Activated T-helper 2 cell treated with anti-CD3 and anti-CD28 coated beads, Interferon-gamma antibody, Interleukin-2, Interleukin-4, amounts not matched to agents 10 μg/mL and 5 μg/mL and 100 μg/mL, durations not matched to agents 14 hours and 24 hours and 36 hours (primary cell): Measurements from ENCODE around the gene GLRX. TPM values are rescaled to one million over a fixed set of nuclear protein-coding genes. Genes with fewer than 3 reads are reported as not detected.
"Not testable (repeated sequence)": the region's sequence is repeated elsewhere in the genome, so short reads cannot be mapped to it uniquely, and the experiment has no call there.

Experiments used
- DNase-seq: peaks from one replicate; pipeline ENCODE4 v3.0.0; 2021; ENCODE audit warnings: low spot score
- H3K27ac Mint-ChIP-seq: one replicate; pipeline ENCODE4 v1.8.0; 2021; ENCODE audit warnings: mixed read lengths
- H3K27me3 Mint-ChIP-seq: one replicate; pipeline ENCODE4 v1.8.0; 2021; ENCODE audit warnings: low read depth, mixed read lengths
- H3K36me3 Mint-ChIP-seq: one replicate; pipeline ENCODE4 v1.8.0; 2021; ENCODE audit warnings: low read depth, mixed read lengths
- H3K4me1 Mint-ChIP-seq: one replicate; pipeline ENCODE4 v1.8.0; 2021; ENCODE audit warnings: low read depth, mixed read lengths
- H3K4me3 Mint-ChIP-seq: one replicate; pipeline ENCODE4 v1.8.0; 2021; ENCODE audit warnings: low read depth, mild to moderate bottlenecking, moderate library complexity, mixed read lengths
- H3K9me3 Mint-ChIP-seq: one replicate; pipeline ENCODE4 v1.8.0; 2021; ENCODE audit warnings: mixed read lengths
- intact Hi-C: fragments of 100-400 bp; cut with micrococcal nuclease; formaldehyde crosslinking; loops from one replicate; pipeline ENCODE4 v1.15.1; 2023
- total RNA-seq: library from RNA; stranded (reverse); gene quantifications from 2 replicates; pipeline ENCODE4 v1.2.3, GENCODE V29; 2022

Gene GLRX
- total RNA-seq, result 14.9 and 18.5 TPM in 2 replicates

GRCh38 chr5:95822542-95823181 is at the start of gene GLRX:
GLRX (minus strand) TSS chr5:95822726; CDS start chr5:95822662, 64 bp downstream.
- Mint-ChIP-seq H3K4me3 (peak within 1 kb of the TSS; percentile 91), H3K9me3 (no peaks in the 10 kb centered on the region), H3K4me1 (peaks cover 55% of the 10 kb centered on the region), H3K27me3 (no peaks in the 10 kb centered on the region), H3K36me3 (no peaks in the 10 kb centered on the region), H3K27ac (peak within 1 kb of the TSS; percentile 80)
- DNase-seq, result peak; percentile 56
- intact Hi-C loops, result loop anchor here (1.0 to 10.0 kb wide), 8 partner anchors 10 to 840 kb away; partner anchors contain the start of genes ARSK, CAST, RFESD and SKIC3

- Mint-ChIP-seq H3K27ac (peak overlapping the region; percentile 89), H3K27me3 (peaks cover 4% of the 10 kb centered on the region), H3K4me3 (peak overlapping the region; percentile 37), H3K9me3 (peaks cover 9% of the 10 kb centered on the region), H3K4me1 (peaks cover 43% of the 10 kb centered on the region), H3K36me3 (peaks cover 3% of the 10 kb centered on the region)
- intact Hi-C loops, result loop anchor here (2.0 kb wide), 6 partner anchors 28 to 410 kb away; partner anchors contain the start of gene ELL2
- no peak for DNase-seq
Measured at GRCh38 chr5:95871146-95871806, 48.8 kb upstream of the GLRX start.

GRCh38 chr5:95870105-95870672 is 47.7 kb upstream of the GLRX start:
- Mint-ChIP-seq H3K27ac (peak overlapping the region; percentile 89), H3K4me1 (peaks cover 45% of the 10 kb centered on the region), H3K4me3 (peak overlapping the region; percentile 37), H3K27me3 (peaks cover 4% of the 10 kb centered on the region), H3K36me3 (peaks cover 3% of the 10 kb centered on the region), H3K9me3 (peaks cover 9% of the 10 kb centered on the region)
- intact Hi-C loops, result loop anchor here (1.0 to 2.0 kb wide), 8 partner anchors 11 to 411 kb away; partner anchors contain the start of gene ELL2
- peak; percentile 28 for DNase-seq

GRCh38 chr5:95869173-95869855 is 46.8 kb upstream of the GLRX start:
- H3K9me3 Mint-ChIP-seq, result not testable (repeated sequence)
- peak overlapping the region; percentile 33 for H3K4me3 Mint-ChIP-seq

GRCh38 chr5:95868136-95868535 is 45.6 kb upstream of the GLRX start:
- Mint-ChIP-seq H3K36me3 (peaks cover 3% of the 10 kb centered on the region), H3K9me3 (peaks cover 9% of the 10 kb centered on the region), H3K27ac (no peak overlapping the region), H3K4me1 (peaks cover 57% of the 10 kb centered on the region), H3K4me3 (no peak overlapping the region), H3K27me3 (peaks cover 4% of the 10 kb centered on the region)
- DNase-seq, result no peak
- intact Hi-C loops, result no loop called here

More at GRCh38 chr5:95869173-95869855, 46.8 kb upstream of the GLRX start:
- H3K27ac Mint-ChIP-seq, result peak overlapping the region; percentile 44
- H3K36me3 Mint-ChIP-seq, H3K27me3 Mint-ChIP-seq, intact Hi-C loops: not testable (repeated sequence)
- peak; percentile 58 for DNase-seq
- peaks cover 49% of the 10 kb centered on the region for H3K4me1 Mint-ChIP-seq

GRCh38 chr5:95866435-95867040 is 44.0 kb upstream of the GLRX start:
- H3K9me3 Mint-ChIP-seq, result peaks cover 9% of the 10 kb centered on the region
- peaks cover 68% of the 10 kb centered on the region for H3K4me1 Mint-ChIP-seq
- intact Hi-C loops, result no loop called here
- H3K27ac Mint-ChIP-seq, result peak overlapping the region; percentile 55
- no peak for DNase-seq
- H3K4me3 Mint-ChIP-seq, result no peak overlapping the region
- H3K36me3 Mint-ChIP-seq, result peaks cover 3% of the 10 kb centered on the region
- H3K27me3 Mint-ChIP-seq, result no peaks in the 10 kb centered on the region

- Mint-ChIP-seq H3K36me3 (peaks cover 3% of the 10 kb centered on the region), H3K4me1 (peaks cover 69% of the 10 kb centered on the region), H3K27me3 (no peaks in the 10 kb centered on the region), H3K9me3 (peaks cover 9% of the 10 kb centered on the region), H3K4me3 (no peak overlapping the region), H3K27ac (no peak overlapping the region)
- intact Hi-C loops, result loop anchor here (5.0 kb wide), 1 partner anchor 797 kb away; the partner anchor contains the start of gene CAST
- no peak for DNase-seq
Measured at GRCh38 chr5:95864944-95865504, 42.5 kb upstream of the GLRX start.

GRCh38 chr5:95864456-95864855 is 41.9 kb upstream of the GLRX start:
- peaks cover 3% of the 10 kb centered on the region for H3K36me3 Mint-ChIP-seq
- H3K9me3 Mint-ChIP-seq, result peaks cover 9% of the 10 kb centered on the region
- H3K4me1 Mint-ChIP-seq, result peaks cover 70% of the 10 kb centered on the region
- H3K27ac Mint-ChIP-seq, result no peak overlapping the region
- no peak for DNase-seq
- intact Hi-C loops, result loop anchor here (5.0 kb wide), 1 partner anchor 798 kb away; the partner anchor contains the start of gene CAST
- no peak overlapping the region for H3K4me3 Mint-ChIP-seq
- H3K27me3 Mint-ChIP-seq, result no peaks in the 10 kb centered on the region

GRCh38 chr5:95863383-95863757 is 40.8 kb upstream of the GLRX start:
- Mint-ChIP-seq H3K4me1 (peaks cover 70% of the 10 kb centered on the region), H3K9me3 (peaks cover 9% of the 10 kb centered on the region), H3K27me3 (no peaks in the 10 kb centered on the region), H3K4me3 (no peak overlapping the region), H3K27ac (no peak overlapping the region), H3K36me3 (peaks cover 3% of the 10 kb centered on the region)
- intact Hi-C loops, result loop anchor here (5.0 kb wide), 1 partner anchor 799 kb away; the partner anchor contains the start of gene CAST
- DNase-seq, result no peak

GRCh38 chr5:95862671-95863382 is 40.3 kb upstream of the GLRX start:
- Mint-ChIP-seq H3K27ac (peak overlapping the region; percentile 73), H3K9me3 (peaks cover 5% of the 10 kb centered on the region), H3K27me3 (no peaks in the 10 kb centered on the region), H3K4me3 (no peak overlapping the region), H3K36me3 (no peaks in the 10 kb centered on the region), H3K4me1 (peaks cover 70% of the 10 kb centered on the region)
- no peak for DNase-seq
- intact Hi-C loops, result loop anchor here (1.0 to 5.0 kb wide), 2 partner anchors 247 to 799 kb away; partner anchors contain the start of gene CAST

- no peaks in the 10 kb centered on the region for H3K27me3 Mint-ChIP-seq
- peaks cover 67% of the 10 kb centered on the region for H3K4me1 Mint-ChIP-seq
- H3K4me3 Mint-ChIP-seq, result peak overlapping the region; percentile 49
- peak overlapping the region; percentile 73 for H3K27ac Mint-ChIP-seq
- H3K36me3 Mint-ChIP-seq, result no peaks in the 10 kb centered on the region
- intact Hi-C loops, result loop anchor here (1.0 to 5.0 kb wide), 4 partner anchors 66 to 800 kb away; partner anchors contain the start of gene CAST
- DNase-seq, result no peak
- H3K9me3 Mint-ChIP-seq, result peaks cover 3% of the 10 kb centered on the region
Measured at GRCh38 chr5:95861864-95862561, 39.5 kb upstream of the GLRX start.
